GM23338 (cell line): ENCODE results near the gene TMEM217. TPM values are rescaled to one million over a fixed set of nuclear protein-coding genes. Genes with fewer than 3 reads are reported as not detected.
"Not testable (repeated sequence)": the region's sequence is repeated elsewhere in the genome, so short reads cannot be mapped to it uniquely, and the experiment has no call there.

Experiments
- ATAC-seq: fragments of 200-7000 bp; cut with Tn5 transposase; 3 replicates; pipeline ENCODE4 v1.9.1; 2020
- DNase-seq: peaks from one replicate; pipeline ENCODE4 v3.0.0-alpha.2; 2015; ENCODE audit warnings: low spot score
- H2AFZ ChIP-seq: fragments of 200-600 bp; sonication (generic); 2 replicates; pipeline ENCODE4 v1.8.0; 2016; ENCODE audit warnings: antibody characterized with exemption, mild to moderate bottlenecking, moderate library complexity
- H3F3A ChIP-seq: fragments of 200-600 bp; sonication (generic); replicated peaks from 2 replicates; pipeline ENCODE4 v1.8.0; 2017; ENCODE audit warnings: antibody characterized with exemption, mixed run types, low read depth
- H3K27ac ChIP-seq: fragments of 200-600 bp; sonication (generic); 2 replicates; pipeline ENCODE4 v1.6.1; 2016; ENCODE audit warnings: low read depth
- H3K27me3 ChIP-seq: fragments of 200-600 bp; sonication (generic); 2 replicates; pipeline ENCODE4 v1.8.0; 2016; ENCODE audit warnings: mild to moderate bottlenecking, mixed run types, moderate library complexity; ENCODE audit not compliant: insufficient read depth
- H3K36me3 ChIP-seq: fragments of 200-600 bp; sonication (generic); 2 replicates; pipeline ENCODE4 v1.8.0; 2016; ENCODE audit warnings: mild to moderate bottlenecking; ENCODE audit not compliant: insufficient read depth
- H3K4me1 ChIP-seq: fragments of 200-600 bp; sonication (generic); 2 replicates; pipeline ENCODE4 v1.8.0; 2016; ENCODE audit warnings: mild to moderate bottlenecking, moderate library complexity; ENCODE audit not compliant: insufficient read depth
- H3K4me2 ChIP-seq: fragments of 200-600 bp; sonication (generic); 2 replicates; pipeline ENCODE4 v1.7.1; 2017; ENCODE audit warnings: mixed run types
- H3K4me3 ChIP-seq: fragments of 200-600 bp; sonication (generic); 2 replicates; pipeline ENCODE4 v1.6.1; 2016; ENCODE audit warnings: mixed run types
- H3K79me2 ChIP-seq: fragments of 200-600 bp; sonication (generic); replicated peaks from 2 replicates; pipeline ENCODE4 v1.8.0; 2017; ENCODE audit warnings: mild to moderate bottlenecking; ENCODE audit not compliant: insufficient read depth
- H3K9me2 ChIP-seq: fragments of 200-600 bp; sonication (generic); 2 replicates; pipeline ENCODE4 v1.8.0; 2017; ENCODE audit not compliant: insufficient read depth
- H4K20me1 ChIP-seq: fragments of 200-600 bp; sonication (generic); replicated peaks from 2 replicates; pipeline ENCODE4 v1.8.0; 2017; ENCODE audit warnings: mild to moderate bottlenecking; ENCODE audit not compliant: insufficient read depth
- H3K27ac Mint-ChIP-seq: 2 replicates; pipeline ENCODE4 v1.8.0; 2020; ENCODE audit warnings: inconsistent platforms, mild to moderate bottlenecking, moderate library complexity, mixed read lengths
- H3K27me3 Mint-ChIP-seq: 3 replicates; pipeline ENCODE4 v1.8.0; 2022; ENCODE audit warnings: low read depth, mild to moderate bottlenecking, moderate library complexity, mixed read lengths, inconsistent platforms; ENCODE audit not compliant: insufficient read depth, poor library complexity
- H3K36me3 Mint-ChIP-seq: 3 replicates; pipeline ENCODE4 v1.8.0; 2021; ENCODE audit warnings: low read depth, mild to moderate bottlenecking, inconsistent platforms, moderate library complexity, mixed read lengths
- H3K4me1 Mint-ChIP-seq: 3 replicates; pipeline ENCODE4 v1.8.0; 2020; ENCODE audit warnings: mild to moderate bottlenecking, inconsistent platforms, mixed read lengths
- H3K4me3 Mint-ChIP-seq: 3 replicates; pipeline ENCODE4 v1.8.0; 2021; ENCODE audit warnings: moderate library complexity, mild to moderate bottlenecking, inconsistent platforms, mixed read lengths
- H3K9me3 Mint-ChIP-seq: 3 replicates; pipeline ENCODE4 v1.8.0; 2020; ENCODE audit warnings: moderate library complexity, mild to moderate bottlenecking, inconsistent platforms, mixed read lengths
- CTCF ChIP-seq, 2 experiments: fragments of 200-600 bp in 1 of 2; sonication (generic) in 1 of 2; conservative IDR thresholded peaks; 2 replicates each; pipeline versions ENCODE4 v1.5.1 to v1.6.1; 2016 to 2017; ENCODE audit warnings: antibody characterized with exemption in 2 of 2, low read depth in 2 of 2, mild to moderate bottlenecking in 2 of 2, moderate library complexity in 1 of 2
- EZH2 ChIP-seq: fragments of 200-600 bp; sonication (generic); IDR thresholded peaks from one replicate; pipeline ENCODE4 v1.8.0; 2017; ENCODE audit warnings: antibody characterized with exemption, mild to moderate bottlenecking, low read depth; ENCODE audit not compliant: unreplicated experiment
- REST ChIP-seq: IDR thresholded peaks from one replicate; pipeline ENCODE4 v1.6.1; 2018; ENCODE audit warnings: antibody characterized with exemption; ENCODE audit not compliant: unreplicated experiment
- ZNF331 ChIP-seq: fragments of 250-450 bp; sonication (Bioruptor Pico); IDR thresholded peaks from 2 replicates; pipeline ENCODE4 v1.5.0; 2020; ENCODE audit warnings: low read depth, mild to moderate bottlenecking, moderate library complexity
- polyA plus RNA-seq: library from polyadenylated mRNA; unstranded; fragments of >200 nt; fragmentation: Nextera tagmentation; extraction: Ambion mirVana; gene quantifications from 2 replicates; pipeline ENCODE4 v1.2.1, GENCODE V29; 2016
- total RNA-seq: library from RNA; depleted of rRNA; stranded (reverse); fragments of >200 nt; shearing (Covaris generic); gene quantifications from 2 replicates; pipeline ENCODE4 v1.2.3, GENCODE V29; 2014

The TMEM217 gene
- total and polyA plus RNA-seq, 2 experiments from 2014 or later: 1.3 TPM; not detected in 1

- H3K4me3 Mint-ChIP-seq, H3K27ac Mint-ChIP-seq, H3K4me1 ChIP-seq, H3K27me3 Mint-ChIP-seq, H3K36me3 ChIP-seq, H4K20me1 ChIP-seq, H3K9me3 Mint-ChIP-seq, H3K27ac ChIP-seq, ATAC-seq, DNase-seq, H3K4me3 ChIP-seq, H3K9me2 ChIP-seq, H3K36me3 Mint-ChIP-seq, H3K27me3 ChIP-seq, H3K4me2 ChIP-seq, H3K79me2 ChIP-seq, H3K4me1 Mint-ChIP-seq, H3F3A ChIP-seq, H2AFZ ChIP-seq: not testable (repeated sequence)
Observed at GRCh38 chr6:37196451-37196850, 61.5 kb downstream of the TMEM217 start.

GRCh38 chr6:37194886-37195285, 63.1 kb downstream of the TMEM217 start:
- not testable (repeated sequence) for H3K4me1 ChIP-seq, H4K20me1 ChIP-seq, H3K27ac Mint-ChIP-seq, H3K36me3 ChIP-seq, H3K27ac ChIP-seq, H2AFZ ChIP-seq, H3K79me2 ChIP-seq, H3K27me3 ChIP-seq, H3K4me2 ChIP-seq, H3K4me1 Mint-ChIP-seq, H3K4me3 Mint-ChIP-seq, H3K9me3 Mint-ChIP-seq, H3K36me3 Mint-ChIP-seq, H3K4me3 ChIP-seq, DNase-seq, H3F3A ChIP-seq, H3K27me3 Mint-ChIP-seq, H3K9me2 ChIP-seq, ATAC-seq

GRCh38 chr6:37192666-37193065, 65.3 kb downstream of the TMEM217 start:
- H3K27me3 Mint-ChIP-seq: peaks cover 2% of the 10 kb centered on the region
- Histone ChIP-seq H3K4me3 (no peak overlapping the region), H3K4me1 (0 out of 2 replicates have a peak, but pooled peaks cover 5% of the 10 kb centered on the region), H3K4me2 (no peak overlapping the region), H3K79me2 (no peaks in the 10 kb centered on the region), H3F3A (no peaks in the 10 kb centered on the region), H3K36me3 (no peaks in the 10 kb centered on the region), H2AFZ (no peak overlapping the region), H4K20me1 (no peaks in the 10 kb centered on the region), H3K27me3 (no peaks in the 10 kb centered on the region), H3K27ac (no peak overlapping the region), H3K9me2 (no peaks in the 10 kb centered on the region)
- no peaks in the 10 kb centered on the region for H3K9me3 Mint-ChIP-seq
- no peak overlapping the region for H3K27ac Mint-ChIP-seq
- H3K4me3 Mint-ChIP-seq: no peak overlapping the region
- ATAC-seq (peak; percentile 34; the same call in 2 of the 3 replicates), DNase-seq (no peak)
- H3K36me3 Mint-ChIP-seq: no peaks in the 10 kb centered on the region
- peaks cover 3% of the 10 kb centered on the region for H3K4me1 Mint-ChIP-seq
- TF ChIP-seq REST (no peak), CTCF (conservative IDR thresholded peaks at IDR 0.05; ENCODE audit: low read depth in 2 of 2) (no peak), EZH2 (no peak), ZNF331 (CRISPR knock-in tag) (no peak)
